ENCODE results near the gene DIP2B. TPM values are rescaled to one million over a fixed set of nuclear protein-coding genes. Genes with fewer than 3 reads are reported as not detected.
"Not testable (repeated sequence)": the region's sequence is repeated elsewhere in the genome, so short reads cannot be mapped to it uniquely, and the experiment has no call there.

DIP2B gene
- polyA plus RNA-seq, 2 of the 4 experiments (the other 2 are of a cell fraction): 16.9 to 29.3 TPM

GRCh38 chr12:50679612-50680011, 174.8 kb downstream of the DIP2B start:
- H3K27ac ChIP-seq: no peak overlapping the region
- H3K4me1 ChIP-seq: no peaks in the 10 kb centered on the region
- ATAC-seq: no peak

GRCh38 chr12:50681064-50681463, 176.3 kb downstream of the DIP2B start:
- DNase-seq (ENCODE audit: low read depth in 1 of 2, low spot score in 1 of 2); FAIRE-seq; POLR2A ChIA-PET; H3K4me3 ChIP-seq; ATAC-seq; H3K4me1 ChIP-seq; H3K4me2 ChIP-seq; H3K9me3 ChIP-seq; H3K27ac ChIP-seq: not testable (repeated sequence)
- CTCF ChIA-PET: interaction anchor here (1.0 kb wide), 1 partner anchor 181 kb away, joined by 3 read pairs; no protein-coding TSS in a partner anchor
- 93% methylated on average over 3 of the region's 3 CpGs for whole genome bisulfite sequencing (ENCODE audit: missing lambda C conversion rate)

More at GRCh38 chr12:50679612-50680011, 174.8 kb downstream of the DIP2B start:
- Histone ChIP-seq H3K9me3 (no peaks in the 10 kb centered on the region), H3K4me3 (no peak overlapping the region), H3K4me2 (no peak overlapping the region)
- ChIA-PET POLR2A (no interaction called here), CTCF (interaction anchor here (1.3 kb wide), 1 partner anchor 35 kb away, joined by 4 read pairs; no protein-coding TSS in a partner anchor)
- TF ChIP-seq MAX (IDR thresholded peaks at IDR 0.05) (no peak), RAD21 (conservative IDR thresholded peaks at IDR 0.05 in 1 of 2, IDR thresholded peaks at IDR 0.05 in 1 of 2) (no peak), E2F6 (IDR thresholded peaks at IDR 0.05; ENCODE audit: borderline replicate concordance, low read depth) (no peak), ZC3H11A (IDR thresholded peaks at IDR 0.05) (no peak), TFCP2L1 (CRISPR knock-in tag; IDR thresholded peaks at IDR 0.05) (no peak), BHLHE40 (IDR thresholded peaks at IDR 0.05; ENCODE audit: low read depth, low read length) (no peak)
- WGBS (ENCODE audit: missing lambda C conversion rate): 84% methylated on average over 1 of the region's 1 CpG
- FAIRE-seq: no peak
- DNase-seq (ENCODE audit: low read depth in 1 of 2, low spot score in 1 of 2): no peak

GRCh38 chr12:50685641-50686040, 180.9 kb downstream of the DIP2B start:
- H3K27ac ChIP-seq: no peak overlapping the region
- no peak overlapping the region for H3K4me3 ChIP-seq
- FAIRE-seq: no peak
- ATAC-seq: no peak
- no peak for DNase-seq (ENCODE audit: low read depth in 1 of 2, low spot score in 1 of 2)
- TF ChIP-seq HOXA7 (CRISPR knock-in tag; IDR thresholded peaks at IDR 0.05) (no peak), CHD2 (IDR thresholded peaks at IDR 0.05; ENCODE audit: low read length, partially characterized antibody) (no peak), CEBPB (IDR thresholded peaks at IDR 0.05) (no peak), SMC3 (IDR thresholded peaks at IDR 0.05) (no peak), RARB (CRISPR knock-in tag; IDR thresholded peaks at IDR 0.05) (no peak), NPAS2 (CRISPR knock-in tag; IDR thresholded peaks at IDR 0.05; ENCODE audit: borderline replicate concordance) (no peak), RFX5 (IDR thresholded peaks at IDR 0.05) (no peak), CBX2 (IDR thresholded peaks at IDR 0.05; ENCODE audit: borderline replicate concordance, low read depth) (no peak)
- H3K4me1 ChIP-seq: no peaks in the 10 kb centered on the region
- no peaks in the 10 kb centered on the region for H3K9me3 ChIP-seq
- no peak overlapping the region for H3K4me2 ChIP-seq
- CTCF ChIA-PET: interaction anchor here (0.7 to 1.4 kb wide), 3 partner anchors 14 to 302 kb away, joined by 3 to 5 read pairs (median 4); partner anchors contain the start of gene DIP2B
- 88% methylated on average over 1 of the region's 1 CpG for WGBS (ENCODE audit: missing lambda C conversion rate)
- POLR2A ChIA-PET: no interaction called here

GRCh38 chr12:50686406-50686805, 181.6 kb downstream of the DIP2B start:
- Histone ChIP-seq H3K4me3 (no peak overlapping the region), H3K27ac (no peak overlapping the region), H3K4me2 (no peak overlapping the region), H3K4me1 (no peaks in the 10 kb centered on the region), H3K9me3 (no peaks in the 10 kb centered on the region)
- DNase-seq (ENCODE audit: low read depth in 1 of 2, low spot score in 1 of 2): no peak
- no peak for ATAC-seq
- WGBS (ENCODE audit: missing lambda C conversion rate): 94% methylated on average over 4 of the region's 4 CpGs
- ChIA-PET CTCF (interaction anchor here (1.0 to 1.4 kb wide), 2 partner anchors 182 to 301 kb away, joined by 3 to 5 read pairs; partner anchors contain the start of gene DIP2B), POLR2A (no interaction called here)
- no peak for FAIRE-seq
- TF ChIP-seq ATOH8 (CRISPR knock-in tag; IDR thresholded peaks at IDR 0.05; ENCODE audit: low read depth) (no peak), ZC3H11A (IDR thresholded peaks at IDR 0.05) (no peak), CBX2 (IDR thresholded peaks at IDR 0.05; ENCODE audit: borderline replicate concordance, low read depth) (no peak), HOXA7 (CRISPR knock-in tag; IDR thresholded peaks at IDR 0.05) (no peak), SMC3 (IDR thresholded peaks at IDR 0.05) (no peak), TFCP2L1 (CRISPR knock-in tag; IDR thresholded peaks at IDR 0.05) (no peak), E2F6 (IDR thresholded peaks at IDR 0.05; ENCODE audit: borderline replicate concordance, low read depth) (no peak), HDAC2 (IDR thresholded peaks at IDR 0.05) (no peak), ESRRA (IDR thresholded peaks at IDR 0.05; ENCODE audit: borderline replicate concordance, low read length) (no peak), CHD2 (IDR thresholded peaks at IDR 0.05; ENCODE audit: low read length, partially characterized antibody) (no peak), EHMT2 (IDR thresholded peaks at IDR 0.05; ENCODE audit: low read depth) (no peak), ZFP36 (IDR thresholded peaks at IDR 0.05; ENCODE audit: borderline replicate concordance, partially characterized antibody) (no peak), EHF (CRISPR knock-in tag; IDR thresholded peaks at IDR 0.05) (no peak), REST (IDR thresholded peaks at IDR 0.05) (no peak), RARB (CRISPR knock-in tag; IDR thresholded peaks at IDR 0.05) (no peak), ZSCAN20 (CRISPR knock-in tag; IDR thresholded peaks at IDR 0.05) (no peak)

Measured in A549 (cell line).